ENCODE data around the gene UBL4A. TPM values are rescaled to one million over a fixed set of nuclear protein-coding genes. Genes with fewer than 3 reads are reported as not detected.

UBL4A gene
- polyA plus RNA-seq, 3 donors from 2014 or later, result 56.3 to 68.9 (median 61.2) TPM

Other genes with a start within 250 kb of the UBL4A start
- gene OPN1MW3, start 229.0 kb downstream of the UBL4A start, polyA plus RNA-seq, result under 1 TPM in 2 of 3 donors, not detected in 1; 0.16 to 0.19 TPM
- under 1 TPM in 1 of 3 donors, not detected in 2; 0.46 TPM for gene TEX28, start 191.5 kb downstream of the UBL4A start, polyA plus RNA-seq
- 100 to 1,000 TPM in 1 of 3 donors, 10 to 100 TPM in 2; 58.7 to 282 (median 69.8) TPM for gene TKTL1, start 190.8 kb downstream of the UBL4A start, polyA plus RNA-seq
- 1,000 to 10,000 TPM in 1 of 3 donors, 100 to 1,000 TPM in 2; 135 to 1,231 (median 241) TPM for gene FLNA, start 112.0 kb downstream of the UBL4A start, polyA plus RNA-seq
- gene EMD, start 107.3 kb downstream of the UBL4A start, polyA plus RNA-seq, result 10 to 100 TPM; 27.2 to 31.2 (median 28.9) TPM
- gene RPL10, start 88.2 kb downstream of the UBL4A start, polyA plus RNA-seq, result 1,000 to 10,000 TPM; 2,085 to 3,021 (median 2,819) TPM
- gene DNASE1L1, start 77.4 kb downstream of the UBL4A start, polyA plus RNA-seq, result 10 to 100 TPM; 14.1 to 21.1 (median 17.8) TPM
- gene TAFAZZIN, start 75.1 kb downstream of the UBL4A start, polyA plus RNA-seq, result 10 to 100 TPM; 24.9 to 39.2 (median 32.4) TPM
- 100 to 1,000 TPM in 2 of 3 donors, 10 to 100 TPM in 1; 98.3 to 193 (median 154) TPM for gene ATP6AP1, start 57.9 kb downstream of the UBL4A start, polyA plus RNA-seq
- 10 to 100 TPM; 20.9 to 37.8 (median 29.2) TPM for gene GDI1, start 49.5 kb downstream of the UBL4A start, polyA plus RNA-seq
- 10 to 100 TPM; 45.2 to 63.3 (median 53.3) TPM for gene FAM50A, start 42.5 kb downstream of the UBL4A start, polyA plus RNA-seq
- gene PLXNA3, start 28.3 kb downstream of the UBL4A start, polyA plus RNA-seq, result 1 to 10 TPM in 1 of 3 donors, under 1 TPM in 1, not detected in 1; 0.20 to 1.4 TPM
- 10 to 100 TPM; 30.5 to 65.0 (median 52.4) TPM for gene LAGE3, start 7.3 kb downstream of the UBL4A start, polyA plus RNA-seq
- gene SLC10A3, start 4.0 kb upstream of the UBL4A start, polyA plus RNA-seq, result 100 to 1,000 TPM in 1 of 3 donors, 10 to 100 TPM in 2; 53.1 to 110 (median 91.1) TPM
- gene FAM3A, start 29.6 kb upstream of the UBL4A start, polyA plus RNA-seq, result 10 to 100 TPM; 27.1 to 31.3 (median 30.1) TPM
- gene G6PD, start 60.2 kb upstream of the UBL4A start, polyA plus RNA-seq, result 10 to 100 TPM; 10.5 to 24.9 (median 12.1) TPM
- 10 to 100 TPM; 41.4 to 69.4 (median 45.9) TPM for gene IKBKG, start 61.0 kb upstream of the UBL4A start, polyA plus RNA-seq
- not detected for gene CTAG1A, start 98.5 kb upstream of the UBL4A start, polyA plus RNA-seq
- gene CTAG1B, start 132.7 kb upstream of the UBL4A start, polyA plus RNA-seq, result not detected
- gene CTAG2, start 167.0 kb upstream of the UBL4A start, polyA plus RNA-seq, result not detected